HL-60 (cell line): ENCODE measurements around the gene DNAH14.
A peak's percentile ranks its signal among the peaks of the same experiment; 100 is the strongest.

Experiments used
- DNase-seq, 2 experiments: peaks; one replicate each; pipeline ENCODE4 v3.0.0-alpha.2; 2010 to 2020; ENCODE audit warnings: low read depth in 1 of 2, low spot score in 1 of 2
- H3K27ac ChIP-seq: fragments of 250-450 bp; sonication (Bioruptor Pico); replicated peaks from 2 replicates; pipeline ENCODE4 v1.5.1; 2020; ENCODE audit warnings: mild to moderate bottlenecking, moderate library complexity
- H3K27me3 ChIP-seq: fragments of 250-450 bp; sonication (Bioruptor Pico); 2 replicates; pipeline ENCODE4 v1.5.1; 2021; ENCODE audit warnings: mild to moderate bottlenecking, moderate library complexity; ENCODE audit not compliant: insufficient read depth, poor library complexity, severe bottlenecking
- H3K4me3 ChIP-seq: replicated peaks from 2 replicates; pipeline ENCODE4 v1.5.1; 2011; ENCODE audit warnings: mild to moderate bottlenecking, control low read depth, low read length; ENCODE audit not compliant: insufficient read depth
- GABPA ChIP-seq: IDR thresholded peaks from 2 replicates; pipeline ENCODE4 v1.6.1; 2012; ENCODE audit warnings: low read depth
- POLR2AphosphoS5 ChIP-seq: IDR thresholded peaks from 2 replicates; pipeline ENCODE4 v1.6.1; 2012; ENCODE audit warnings: low read depth
- SPI1 ChIP-seq: IDR thresholded peaks from 2 replicates; pipeline ENCODE4 v1.6.1; 2012; ENCODE audit warnings: low read depth, mild to moderate bottlenecking, borderline replicate concordance
- TF ChIP-seq, protein P1 (sequence below): IDR thresholded peaks from 2 replicates; pipeline ENCODE4 v1.6.1; 2012; ENCODE audit warnings: low read depth; ENCODE audit not compliant: insufficient replicate concordance
- TF ChIP-seq, protein P2 (sequence below): IDR thresholded peaks from one replicate; pipeline ENCODE4 v1.5.1; 2011; ENCODE audit warnings: low read length, control low read depth, inconsistent platforms; ENCODE audit not compliant: insufficient read depth

Gene DNAH14

DNA sequence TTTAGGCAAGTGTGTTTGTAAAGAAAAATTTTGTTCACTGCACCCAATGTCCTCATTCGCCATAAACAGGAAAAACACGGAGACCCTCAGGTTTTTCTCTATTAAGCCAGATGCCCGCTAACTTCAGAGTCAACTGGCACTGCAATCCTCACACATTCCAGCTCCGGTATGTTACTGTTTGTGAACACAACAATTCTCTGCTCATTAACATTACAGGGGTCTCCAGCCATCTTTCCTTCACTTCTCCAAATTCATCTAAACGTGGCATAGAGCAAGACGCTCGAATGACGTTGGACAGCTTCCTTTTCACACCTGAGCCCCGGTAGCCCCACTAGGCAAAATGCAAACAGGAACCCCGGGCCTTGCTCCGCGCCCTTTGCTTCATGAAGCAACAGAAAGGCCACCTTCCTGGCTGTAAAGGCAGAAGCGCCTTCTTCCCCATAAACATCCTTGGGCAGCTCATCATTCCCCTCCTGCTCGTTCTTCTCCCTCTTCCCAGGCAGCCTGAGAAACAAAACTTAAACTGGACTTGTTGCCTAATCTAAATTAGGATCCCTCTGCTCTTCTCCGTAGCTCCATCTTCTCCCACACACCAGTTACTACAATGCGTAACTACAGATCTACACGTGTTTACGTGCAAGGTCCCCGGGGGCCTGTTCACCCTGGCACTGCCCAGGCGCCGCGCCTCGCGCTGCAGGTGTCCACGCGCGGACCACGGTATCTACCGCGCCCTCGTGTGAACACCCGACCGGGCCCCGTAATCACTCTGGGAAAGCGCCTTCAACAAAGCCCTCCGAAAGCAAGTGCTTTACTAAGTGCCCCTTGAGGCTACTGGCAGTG lies 497.1 kb downstream of the DNAH14 start:
- Histone ChIP-seq H3K27me3 (no peaks in the 10 kb centered on the region), H3K4me3 (peak overlapping the region; percentile 87), H3K27ac (peak overlapping the region; percentile 88)
- TF ChIP-seq, protein P1, sequence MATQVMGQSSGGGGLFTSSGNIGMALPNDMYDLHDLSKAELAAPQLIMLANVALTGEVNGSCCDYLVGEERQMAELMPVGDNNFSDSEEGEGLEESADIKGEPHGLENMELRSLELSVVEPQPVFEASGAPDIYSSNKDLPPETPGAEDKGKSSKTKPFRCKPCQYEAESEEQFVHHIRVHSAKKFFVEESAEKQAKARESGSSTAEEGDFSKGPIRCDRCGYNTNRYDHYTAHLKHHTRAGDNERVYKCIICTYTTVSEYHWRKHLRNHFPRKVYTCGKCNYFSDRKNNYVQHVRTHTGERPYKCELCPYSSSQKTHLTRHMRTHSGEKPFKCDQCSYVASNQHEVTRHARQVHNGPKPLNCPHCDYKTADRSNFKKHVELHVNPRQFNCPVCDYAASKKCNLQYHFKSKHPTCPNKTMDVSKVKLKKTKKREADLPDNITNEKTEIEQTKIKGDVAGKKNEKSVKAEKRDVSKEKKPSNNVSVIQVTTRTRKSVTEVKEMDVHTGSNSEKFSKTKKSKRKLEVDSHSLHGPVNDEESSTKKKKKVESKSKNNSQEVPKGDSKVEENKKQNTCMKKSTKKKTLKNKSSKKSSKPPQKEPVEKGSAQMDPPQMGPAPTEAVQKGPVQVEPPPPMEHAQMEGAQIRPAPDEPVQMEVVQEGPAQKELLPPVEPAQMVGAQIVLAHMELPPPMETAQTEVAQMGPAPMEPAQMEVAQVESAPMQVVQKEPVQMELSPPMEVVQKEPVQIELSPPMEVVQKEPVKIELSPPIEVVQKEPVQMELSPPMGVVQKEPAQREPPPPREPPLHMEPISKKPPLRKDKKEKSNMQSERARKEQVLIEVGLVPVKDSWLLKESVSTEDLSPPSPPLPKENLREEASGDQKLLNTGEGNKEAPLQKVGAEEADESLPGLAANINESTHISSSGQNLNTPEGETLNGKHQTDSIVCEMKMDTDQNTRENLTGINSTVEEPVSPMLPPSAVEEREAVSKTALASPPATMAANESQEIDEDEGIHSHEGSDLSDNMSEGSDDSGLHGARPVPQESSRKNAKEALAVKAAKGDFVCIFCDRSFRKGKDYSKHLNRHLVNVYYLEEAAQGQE: peak; percentile 19
- TF ChIP-seq GABPA: no peak
- TF ChIP-seq, protein P2, sequence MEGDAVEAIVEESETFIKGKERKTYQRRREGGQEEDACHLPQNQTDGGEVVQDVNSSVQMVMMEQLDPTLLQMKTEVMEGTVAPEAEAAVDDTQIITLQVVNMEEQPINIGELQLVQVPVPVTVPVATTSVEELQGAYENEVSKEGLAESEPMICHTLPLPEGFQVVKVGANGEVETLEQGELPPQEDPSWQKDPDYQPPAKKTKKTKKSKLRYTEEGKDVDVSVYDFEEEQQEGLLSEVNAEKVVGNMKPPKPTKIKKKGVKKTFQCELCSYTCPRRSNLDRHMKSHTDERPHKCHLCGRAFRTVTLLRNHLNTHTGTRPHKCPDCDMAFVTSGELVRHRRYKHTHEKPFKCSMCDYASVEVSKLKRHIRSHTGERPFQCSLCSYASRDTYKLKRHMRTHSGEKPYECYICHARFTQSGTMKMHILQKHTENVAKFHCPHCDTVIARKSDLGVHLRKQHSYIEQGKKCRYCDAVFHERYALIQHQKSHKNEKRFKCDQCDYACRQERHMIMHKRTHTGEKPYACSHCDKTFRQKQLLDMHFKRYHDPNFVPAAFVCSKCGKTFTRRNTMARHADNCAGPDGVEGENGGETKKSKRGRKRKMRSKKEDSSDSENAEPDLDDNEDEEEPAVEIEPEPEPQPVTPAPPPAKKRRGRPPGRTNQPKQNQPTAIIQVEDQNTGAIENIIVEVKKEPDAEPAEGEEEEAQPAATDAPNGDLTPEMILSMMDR: no peak
- TF ChIP-seq POLR2AphosphoS5: 0 out of 2 replicates have a peak, but pooled peaks have one; percentile 26
- TF ChIP-seq SPI1: peak; percentile 61; the same call in 1 of the 2 replicates
- peak in 1 of 2 experiments; percentile 80 for DNase-seq

DNA sequence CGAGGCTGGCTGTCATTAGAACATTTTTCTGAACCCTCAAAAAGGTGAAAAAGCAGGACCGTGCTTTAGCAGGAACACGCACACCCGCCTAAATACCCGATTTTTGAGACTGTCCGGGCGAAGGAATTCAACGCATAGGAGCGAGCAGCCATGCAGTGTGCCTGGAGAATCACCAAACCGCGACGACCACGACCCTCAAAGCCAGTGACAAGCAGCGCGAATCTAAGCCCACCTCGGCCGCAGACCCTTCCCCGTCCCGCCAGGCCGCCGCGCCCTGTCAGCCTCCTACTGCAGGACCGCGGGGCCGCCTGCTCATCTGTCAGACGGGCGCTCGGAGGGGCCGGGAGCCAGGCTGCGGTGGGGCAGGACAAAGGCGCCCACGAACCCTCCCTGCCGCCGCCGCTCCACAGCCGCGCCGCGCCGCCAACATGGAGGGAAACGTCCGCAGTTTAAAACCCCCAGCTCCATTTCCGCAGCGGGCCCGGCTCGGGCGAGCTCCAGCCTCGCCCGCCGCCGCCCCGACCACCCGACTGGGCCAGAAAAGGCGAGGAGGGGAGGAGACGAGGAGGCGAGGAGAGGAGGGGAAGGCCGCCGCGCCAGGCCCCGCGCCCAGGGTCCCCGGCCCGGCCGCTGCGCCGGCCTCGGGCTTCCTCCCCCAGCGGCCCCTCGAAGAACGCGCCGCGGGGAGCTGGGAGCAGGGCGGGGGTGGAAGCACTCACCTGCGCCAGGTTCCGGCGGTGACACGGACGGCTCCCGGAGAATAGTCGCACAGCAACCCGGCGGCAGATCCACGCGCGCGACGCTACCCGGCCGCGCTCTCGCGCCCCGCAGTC lies 498.0 kb downstream of the DNAH14 start, which contains the start of gene LBR:
LBR (minus strand) TSS at position 804 of the 833 bp plus-strand sequence. CDS start 3,963 bp downstream, outside the sequence.
- TF ChIP-seq, protein P2: no peak
- no peak for TF ChIP-seq SPI1
- no peak for TF ChIP-seq GABPA
- TF ChIP-seq POLR2AphosphoS5: peak; percentile 46; the same call in 1 of the 2 replicates
- peak within 1 kb of the TSS; percentile 88 for H3K27ac ChIP-seq
- DNase-seq: peak in 1 of 2 experiments; percentile 15
- peak within 1 kb of the TSS; percentile 87 for H3K4me3 ChIP-seq
- no peaks in the 10 kb centered on the region for H3K27me3 ChIP-seq

DNA sequence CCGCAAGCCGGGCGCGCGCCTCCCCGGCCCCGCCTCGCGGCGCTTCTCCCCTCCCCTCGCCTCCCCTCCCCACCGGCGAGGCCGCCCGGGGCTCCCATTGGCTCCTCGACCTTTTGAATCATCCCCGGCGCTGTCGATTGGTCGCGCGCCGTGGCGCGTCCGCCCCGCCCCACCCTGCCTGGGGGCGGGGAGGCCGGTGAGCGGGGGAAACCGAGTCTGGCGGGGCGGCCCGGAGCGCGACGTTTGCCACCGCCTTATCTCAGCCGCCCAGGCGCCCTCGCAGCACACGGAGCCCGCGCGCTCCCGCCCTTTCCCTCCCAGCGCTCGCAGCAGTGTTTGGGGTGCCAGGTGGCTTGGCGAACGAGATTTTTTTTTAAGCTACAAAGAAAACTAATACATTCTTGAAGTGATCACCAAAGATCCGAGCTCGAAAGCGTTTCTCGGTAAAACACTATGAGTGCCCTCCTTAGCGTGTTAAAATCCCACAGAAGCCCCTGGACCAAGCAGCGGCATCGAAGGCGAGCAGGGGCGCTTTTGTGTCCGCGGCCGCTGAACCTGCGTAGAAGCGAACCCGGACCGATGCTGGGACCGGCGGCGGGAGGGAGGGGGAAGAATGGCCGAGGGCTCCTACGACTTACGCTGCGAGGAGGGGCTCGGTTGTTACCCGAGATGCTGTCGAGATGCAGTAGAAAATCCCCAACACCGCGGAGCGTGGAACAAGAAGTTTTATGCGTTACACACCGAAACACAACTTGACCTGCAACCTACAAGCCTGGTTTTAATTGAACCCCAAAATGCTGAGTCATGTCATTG lies 498.8 kb downstream of the DNAH14 start:
- H3K27me3 ChIP-seq: no peaks in the 10 kb centered on the region
- H3K4me3 ChIP-seq: peak overlapping the region; percentile 87
- no peak; the same call in 1 of the 2 replicates for TF ChIP-seq POLR2AphosphoS5
- TF ChIP-seq, protein P1: peak; percentile 34
- no peak for TF ChIP-seq GABPA
- TF ChIP-seq, protein P2: no peak
- TF ChIP-seq SPI1: no peak
- peak; percentile 84 to 92 for DNase-seq
- H3K27ac ChIP-seq: peak overlapping the region; percentile 88
